RWPE1 (cell line): ENCODE measurements around the gene NENF.
"Not testable (repeated sequence)": the region's sequence is repeated elsewhere in the genome, so short reads cannot be mapped to it uniquely, and the experiment has no call there.

Experiments
- CTCF ChIA-PET: fragments of 350-600 bp; sonication (Branson Sonifier 250); formaldehyde crosslinking; extraction: SDS; loops from one replicate; lab custom pipeline; 2021; lab: Yijun Ruan, JAX
- POLR2A ChIA-PET: fragments of 400-600 bp; formaldehyde crosslinking; extraction: SDS; loops from one replicate; lab custom pipeline; 2020; ENCODE audit warnings: antibody characterized with exemption; ENCODE audit not compliant: low non-redundant PET; lab: Yijun Ruan, JAX
- DNase-seq: peaks from one replicate; pipeline ENCODE4 v3.0.0; 2012; ENCODE audit warnings: low spot score
- H3K27ac ChIP-seq: fragments of 450-650 bp; 2 replicates; pipeline ENCODE4 v1.5.1; 2017
- CTCF ChIP-seq: fragments of 450-650 bp; conservative IDR thresholded peaks from 2 replicates; pipeline ENCODE4 v1.5.1; 2017; ENCODE audit warnings: low read depth, mild to moderate bottlenecking

Gene NENF

GRCh38 chr1:212477680-212478466 is 45.2 kb downstream of the NENF start:
- no peak for DNase-seq
- ChIA-PET CTCF (interaction anchor here (0.6 to 2.7 kb wide), 19 partner anchors 15 to 702 kb away, joined by 3 to 20 read pairs (median 5); partner anchors contain the start of gene ATF3), POLR2A (no interaction called here)
- TF ChIP-seq CTCF, result no peak
- no peak overlapping the region for H3K27ac ChIP-seq

GRCh38 chr1:212478467-212479025 is 45.8 kb downstream of the NENF start:
- no peak for TF ChIP-seq CTCF

DNA sequence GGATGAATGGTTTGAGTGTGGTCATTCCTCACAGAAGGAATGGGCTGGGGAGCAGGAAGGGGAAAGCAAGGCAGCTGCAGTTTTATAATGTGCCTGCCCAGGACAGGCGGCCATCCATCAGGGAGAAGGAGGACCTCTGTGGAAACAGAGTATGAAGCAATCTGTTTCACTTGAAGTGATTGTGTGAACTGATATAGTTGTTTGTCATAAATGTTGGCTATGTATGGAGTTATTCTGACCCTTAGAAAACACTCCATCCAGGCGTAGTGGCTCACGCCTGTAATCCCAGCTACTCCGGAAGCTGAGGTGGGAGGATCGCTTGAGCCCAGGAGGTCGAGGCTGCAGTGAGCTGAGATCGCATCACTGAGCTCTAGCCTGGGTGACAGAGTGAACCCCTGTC is 46.5 kb downstream of the NENF start:
- ChIA-PET CTCF (interaction anchor here (2.7 kb wide), 1 partner anchor 186 kb away, joined by 11 read pairs; no protein-coding TSS in a partner anchor), POLR2A (no interaction called here)
- no peak overlapping the region for H3K27ac ChIP-seq
- DNase-seq, result no peak
- TF ChIP-seq CTCF, result no peak

More at GRCh38 chr1:212478467-212479025, 45.8 kb downstream of the NENF start:
- H3K27ac ChIP-seq, result no peak overlapping the region
- ChIA-PET POLR2A (no interaction called here), CTCF (interaction anchor here (0.8 to 2.7 kb wide), 4 partner anchors 22 to 187 kb away, joined by 3 to 20 read pairs (median 8); no protein-coding TSS in a partner anchor)
- DNase-seq, result no peak

- CTCF ChIA-PET, result interaction anchor here (0.7 kb wide), 1 partner anchor 107 kb away, joined by 3 read pairs; no protein-coding TSS in a partner anchor
- POLR2A ChIA-PET, DNase-seq, H3K27ac ChIP-seq: not testable (repeated sequence)
These were observed 48.2 kb downstream of the NENF start for GRCh38 chr1:212480711-212481437.

- no peak for TF ChIP-seq CTCF
- CTCF ChIA-PET, result interaction anchor here (0.7 kb wide), 1 partner anchor 107 kb away, joined by 3 read pairs; no protein-coding TSS in a partner anchor
- POLR2A ChIA-PET, result no interaction called here
- DNase-seq, result no peak
- H3K27ac ChIP-seq, result no peak overlapping the region
These were observed 48.7 kb downstream of the NENF start for GRCh38 chr1:212481438-212481767.

- H3K27ac ChIP-seq, result no peak overlapping the region
- no peak for TF ChIP-seq CTCF
- CTCF ChIA-PET, result interaction anchor here (0.6 to 0.8 kb wide), 3 partner anchors 76 to 183 kb away, joined by 3 to 5 read pairs (median 3); no protein-coding TSS in a partner anchor
- DNase-seq, result no peak
- POLR2A ChIA-PET, result no interaction called here
These were observed 49.4 kb downstream of the NENF start for GRCh38 chr1:212482006-212482636.
